GM18909 (cell line): ENCODE results near the gene SH2D3A.
"Not testable (repeated sequence)": the region's sequence is repeated elsewhere in the genome, so short reads cannot be mapped to it uniquely, and the experiment has no call there.

Source experiments
- ATAC-seq: cut with Tn5 transposase; IDR thresholded peaks from one replicate; pipeline ENCODE4 v1.9.1; 2021; ENCODE audit warnings: mild to moderate bottlenecking; ENCODE audit not compliant: unreplicated experiment, poor library complexity

SH2D3A gene

DNA sequence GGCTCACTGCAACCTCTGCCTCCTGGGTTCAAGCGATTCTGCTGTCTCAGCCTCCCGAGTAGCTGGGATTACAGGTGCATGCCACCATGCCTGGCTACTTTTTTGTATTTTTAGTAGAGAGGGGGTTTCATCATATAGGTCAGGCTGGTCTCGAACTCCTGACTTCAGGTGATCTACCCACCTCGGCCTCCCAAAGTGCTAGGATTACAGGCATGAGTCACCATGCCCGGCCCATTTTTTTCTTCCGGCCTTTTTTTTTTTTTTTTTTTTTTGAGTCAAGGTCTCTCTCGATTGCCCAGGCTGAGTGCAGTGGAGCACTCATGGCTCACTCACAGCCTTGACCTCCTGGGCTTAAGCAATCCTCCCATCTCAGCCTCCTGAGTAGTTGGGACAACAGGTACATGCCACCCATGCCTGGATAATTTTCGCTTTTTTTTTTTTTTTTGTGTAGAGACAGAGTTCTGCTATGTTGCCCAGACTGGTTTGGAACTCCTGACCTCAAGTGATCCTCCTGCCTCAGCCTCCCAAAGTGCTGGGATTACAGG lies 4.9 kb downstream of the SH2D3A start:
- ATAC-seq = not testable (repeated sequence)

DNA sequence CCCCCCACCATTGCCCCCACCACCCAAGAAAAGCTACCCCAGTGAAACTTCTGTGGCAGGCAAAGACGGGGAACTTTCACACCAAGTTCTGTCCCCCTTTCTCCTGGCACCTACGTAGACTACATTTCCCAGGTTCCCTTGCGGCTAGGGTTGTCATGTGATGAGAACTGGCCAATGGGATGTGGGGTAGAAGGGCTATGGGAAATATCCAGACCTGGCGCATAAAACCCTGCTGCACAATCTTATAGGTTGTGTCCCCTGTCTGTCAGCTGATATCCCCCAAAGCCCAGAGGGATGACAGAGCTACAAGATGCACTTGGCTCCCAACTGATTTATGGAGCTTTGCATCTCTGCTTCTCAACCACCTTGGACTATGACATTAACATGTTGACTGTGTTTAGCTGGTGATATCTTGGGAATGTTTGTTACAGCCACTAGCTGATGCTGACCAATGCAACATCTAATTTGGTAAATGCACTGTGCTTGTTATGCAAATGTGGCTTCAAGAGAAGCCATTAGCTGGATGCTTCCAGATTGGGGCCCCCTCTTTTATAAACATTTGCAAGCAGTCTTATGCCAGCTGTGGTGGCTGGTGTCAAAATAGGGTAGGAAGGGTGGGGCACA lies 6.1 kb downstream of the SH2D3A start:
- ATAC-seq = no peak

DNA sequence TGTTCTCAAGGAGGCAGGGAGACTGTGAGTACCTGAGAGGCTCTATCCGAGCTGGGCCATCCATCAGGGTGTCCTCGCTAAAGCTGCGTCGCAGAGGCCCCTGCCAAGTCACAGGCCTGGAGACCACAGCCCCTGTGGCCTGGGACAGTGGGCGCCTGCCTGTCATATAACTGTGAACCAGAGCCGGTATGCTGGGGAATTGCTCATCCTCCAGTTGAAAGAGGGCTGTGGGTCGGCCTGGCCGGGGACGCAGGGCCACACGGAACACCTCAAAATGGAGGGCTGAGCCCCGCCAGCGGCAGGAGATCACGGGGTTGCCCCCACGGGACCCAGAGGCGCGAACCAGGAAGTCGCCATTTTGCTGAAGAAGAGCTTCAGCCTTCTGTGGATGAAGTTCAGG lies 6.6 kb downstream of the SH2D3A start:
- no peak for ATAC-seq

DNA sequence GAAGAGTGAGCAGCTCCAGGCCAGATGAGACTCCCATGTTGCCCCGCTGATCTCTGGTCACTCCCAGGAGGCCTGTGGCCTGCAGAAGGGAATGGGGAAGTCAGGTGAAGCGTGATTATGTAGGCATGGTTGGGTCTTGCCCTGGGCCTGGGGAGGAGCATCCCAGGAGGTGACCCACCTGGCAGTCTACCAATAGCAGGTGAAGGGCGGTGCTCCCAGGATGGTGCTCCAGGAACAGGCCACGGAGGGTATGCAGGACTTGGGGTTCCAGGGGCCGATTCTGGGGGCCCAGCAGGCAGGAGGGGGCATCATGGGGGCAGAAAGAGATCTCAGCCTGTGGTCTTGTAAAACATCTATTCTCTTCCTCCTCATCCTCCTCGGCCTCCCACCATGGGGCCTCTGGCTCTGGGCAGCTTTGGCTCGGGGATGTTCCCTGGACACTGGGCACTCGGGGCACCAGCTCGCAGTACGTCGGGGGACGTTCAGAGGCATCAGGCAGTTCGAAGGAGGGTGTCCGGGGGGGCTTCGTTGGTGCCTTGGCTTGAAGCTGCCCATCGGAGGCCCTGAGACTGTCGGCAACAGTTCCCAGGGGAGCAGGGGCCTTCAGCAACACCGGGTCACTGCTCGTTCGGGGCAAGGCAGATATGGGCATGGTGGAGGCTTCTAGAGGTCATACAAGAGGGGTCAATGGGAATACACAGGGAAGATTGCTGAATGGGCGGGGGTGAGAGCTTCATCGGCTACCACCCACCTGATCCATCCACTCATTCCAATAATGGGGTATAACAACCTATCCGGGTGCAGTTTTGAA lies 12.4 kb downstream of the SH2D3A start:
- ATAC-seq = no peak

DNA sequence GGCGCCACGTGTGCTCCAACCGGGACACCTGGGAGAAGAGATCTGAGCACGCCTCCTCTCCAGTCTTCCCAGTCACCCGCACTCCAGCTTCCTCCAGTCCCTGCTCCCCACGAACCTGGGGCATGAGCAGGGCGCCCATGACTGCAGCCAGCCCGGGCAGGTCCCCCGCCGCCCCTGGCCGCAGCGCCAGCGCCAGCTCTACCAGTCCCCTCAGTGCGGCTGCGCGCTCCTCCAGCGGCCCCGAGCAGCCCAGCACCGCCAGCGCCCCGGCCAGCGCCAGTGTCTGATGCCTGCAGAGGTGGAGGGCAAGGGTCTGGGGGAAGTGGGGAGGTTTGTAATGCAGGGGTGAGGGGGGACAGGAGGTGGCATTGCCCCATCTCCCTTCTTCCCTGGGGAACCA lies 13.1 kb downstream of the SH2D3A start:
- ATAC-seq = no peak

DNA sequence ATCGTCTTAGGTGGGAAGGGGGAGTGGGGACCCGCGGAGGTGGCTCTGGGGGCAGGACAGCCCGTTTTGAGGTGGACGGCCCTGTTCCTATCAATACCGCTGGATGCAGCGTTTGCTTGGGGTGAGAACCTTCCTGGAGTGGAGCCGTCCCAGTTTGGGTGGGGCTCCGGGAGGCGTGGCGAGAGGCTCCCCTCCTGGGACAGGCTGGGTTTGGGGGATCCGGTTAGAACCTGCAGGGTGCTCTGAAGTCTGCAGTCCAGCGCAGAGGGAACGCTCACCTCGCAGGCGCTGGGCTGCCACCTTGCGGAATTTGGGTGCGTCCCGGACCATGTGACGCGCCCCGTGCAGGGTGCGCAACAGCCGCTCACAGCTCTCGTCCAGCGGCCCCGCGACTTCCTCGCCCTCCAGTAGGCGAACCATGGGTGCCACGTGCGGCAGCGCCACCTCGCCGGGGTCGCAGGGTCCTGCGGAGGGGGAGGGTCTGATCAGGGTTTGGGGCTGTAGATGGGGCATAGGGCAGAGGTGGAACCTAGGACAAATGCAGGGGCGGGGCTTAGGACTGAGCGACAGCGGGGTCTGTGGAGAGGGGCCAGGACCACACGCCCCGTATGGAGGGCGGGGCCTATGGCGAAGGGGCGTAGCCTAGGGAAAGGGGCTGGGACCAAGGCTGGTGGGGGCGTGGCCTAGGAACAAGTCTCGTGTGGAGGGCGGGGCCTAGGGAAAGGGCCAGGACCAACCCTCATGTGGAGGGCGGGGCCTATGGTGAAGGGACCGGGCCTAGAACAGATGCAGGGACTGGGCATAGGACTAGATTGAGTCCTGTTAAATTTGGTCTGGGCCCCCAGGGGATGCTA lies 13.8 kb downstream of the SH2D3A start:
- peak; percentile 70 for ATAC-seq

DNA sequence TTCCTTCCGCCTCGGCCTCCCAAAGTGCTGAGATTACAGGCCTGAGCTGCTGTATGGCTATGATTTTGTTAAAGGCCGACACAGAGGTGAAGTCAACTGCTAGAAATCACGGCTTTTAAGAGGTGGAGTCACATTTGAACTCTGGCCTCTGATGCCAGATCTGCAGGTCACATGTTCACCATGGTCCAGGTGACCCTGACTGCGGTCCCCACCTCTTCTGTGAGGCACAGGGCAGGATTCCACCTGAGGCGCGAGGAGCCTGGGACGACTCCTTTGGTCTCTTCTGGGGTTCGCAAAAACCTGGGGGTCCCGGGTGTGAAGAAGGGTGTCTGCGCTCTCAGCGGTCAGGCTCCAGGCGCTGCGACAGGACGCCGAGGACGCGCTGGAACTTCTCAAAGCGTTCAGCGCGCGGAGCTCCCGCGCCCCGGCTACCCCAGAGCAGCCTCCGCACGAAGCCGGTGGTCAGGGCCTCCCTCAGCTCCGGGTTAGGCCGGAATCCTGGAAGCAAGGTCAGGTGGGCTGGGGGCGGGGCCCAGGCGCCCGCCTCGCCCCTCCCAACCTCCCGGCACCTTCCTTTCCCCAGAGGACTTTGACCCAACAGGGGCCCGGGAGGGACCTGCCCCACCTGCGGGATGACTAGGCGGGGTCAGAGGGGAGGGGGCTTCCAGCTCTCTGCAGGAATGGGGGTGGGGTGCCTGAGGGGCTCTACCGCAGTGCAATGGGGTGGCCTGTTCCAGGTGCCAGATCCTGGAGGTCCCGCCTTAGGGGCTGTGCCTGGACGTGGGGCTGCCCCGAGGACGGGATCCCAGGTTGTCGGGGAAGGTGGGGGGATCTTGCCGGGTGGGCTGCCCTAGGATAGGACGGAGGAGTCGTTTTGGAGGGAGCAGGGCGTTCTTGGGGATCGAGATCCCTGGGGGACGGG lies 14.7 kb downstream of the SH2D3A start:
- ATAC-seq = no peak

DNA sequence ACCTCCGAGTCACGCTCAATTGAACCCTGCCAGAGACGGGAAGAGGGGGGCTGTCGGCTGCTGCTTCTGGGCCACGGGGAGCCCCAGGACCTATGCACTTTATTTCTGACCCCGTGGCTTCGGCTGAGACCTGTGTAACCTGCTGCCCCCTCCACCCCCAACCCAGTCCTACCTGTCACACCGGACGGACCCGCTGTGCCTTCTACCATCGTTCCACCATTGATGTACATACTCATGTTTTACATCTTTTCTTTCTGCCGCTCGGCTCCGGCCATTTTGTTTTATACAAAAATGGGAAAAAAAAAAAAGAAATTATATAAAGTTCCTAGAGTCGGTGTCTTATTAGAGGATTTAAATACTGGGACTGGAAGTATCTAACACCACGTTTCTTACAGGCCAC lies 16.0 kb downstream of the SH2D3A start:
- no peak for ATAC-seq

DNA sequence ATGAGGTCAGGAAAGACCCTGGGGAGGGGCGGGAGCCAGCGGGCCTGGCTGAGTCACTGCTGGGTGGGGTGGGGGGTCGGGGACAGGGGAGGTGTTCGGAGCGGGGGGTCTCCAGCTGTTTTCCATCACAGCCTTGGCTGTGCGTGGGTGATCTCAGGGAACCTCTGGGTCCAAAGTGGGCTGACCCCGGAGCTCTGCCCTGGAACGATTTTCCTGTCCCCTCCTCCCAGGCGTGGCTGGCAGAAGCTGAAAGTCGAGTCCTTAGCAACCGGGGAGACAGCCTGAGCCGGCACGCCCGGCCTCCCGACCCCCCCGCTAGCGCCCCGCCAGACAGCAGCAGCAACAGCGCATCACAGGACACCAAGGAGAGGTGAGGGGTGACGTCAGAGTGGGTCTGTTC lies 17.2 kb downstream of the SH2D3A start:
- no peak for ATAC-seq

DNA sequence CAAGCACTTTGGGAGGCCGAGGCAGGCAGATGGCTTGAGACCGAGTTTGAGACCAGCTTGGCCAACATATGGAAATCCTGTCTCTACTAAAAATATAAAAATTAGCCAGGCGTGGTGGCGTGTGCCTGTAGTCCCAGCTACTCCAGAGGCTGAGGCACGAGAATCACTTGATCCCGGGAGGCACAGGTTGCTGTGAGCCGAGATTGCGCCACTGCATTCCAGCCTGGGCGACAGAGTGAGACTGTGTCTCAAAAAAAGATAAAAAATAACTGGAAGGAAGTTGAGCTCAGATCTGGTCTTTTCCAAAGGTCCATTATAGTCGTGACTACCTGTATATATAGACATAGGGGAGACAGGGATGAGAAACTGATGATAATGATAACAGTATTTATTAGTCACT lies 18.7 kb downstream of the SH2D3A start:
- not testable (repeated sequence) for ATAC-seq

DNA sequence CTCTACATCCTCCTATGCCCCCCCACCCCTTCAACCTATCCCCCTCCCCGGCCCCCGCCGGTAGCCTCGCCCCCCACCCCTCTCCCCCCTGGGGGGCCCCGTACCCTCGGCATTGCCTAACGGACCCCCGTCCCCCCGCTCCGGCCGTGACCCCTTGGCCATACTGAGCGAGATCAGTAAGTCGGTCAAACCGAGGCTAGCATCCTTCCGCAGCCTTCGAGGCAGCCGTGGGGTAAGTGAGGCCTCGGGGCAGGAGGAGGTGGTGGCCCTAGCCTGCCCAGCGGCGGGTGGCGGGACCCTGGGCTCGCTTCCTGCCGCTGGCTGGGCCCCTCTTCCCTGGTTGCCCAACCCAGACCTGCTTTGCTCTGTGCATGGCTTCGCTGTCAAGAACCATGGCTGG lies 21.3 kb downstream of the SH2D3A start:
- ATAC-seq = no peak

DNA sequence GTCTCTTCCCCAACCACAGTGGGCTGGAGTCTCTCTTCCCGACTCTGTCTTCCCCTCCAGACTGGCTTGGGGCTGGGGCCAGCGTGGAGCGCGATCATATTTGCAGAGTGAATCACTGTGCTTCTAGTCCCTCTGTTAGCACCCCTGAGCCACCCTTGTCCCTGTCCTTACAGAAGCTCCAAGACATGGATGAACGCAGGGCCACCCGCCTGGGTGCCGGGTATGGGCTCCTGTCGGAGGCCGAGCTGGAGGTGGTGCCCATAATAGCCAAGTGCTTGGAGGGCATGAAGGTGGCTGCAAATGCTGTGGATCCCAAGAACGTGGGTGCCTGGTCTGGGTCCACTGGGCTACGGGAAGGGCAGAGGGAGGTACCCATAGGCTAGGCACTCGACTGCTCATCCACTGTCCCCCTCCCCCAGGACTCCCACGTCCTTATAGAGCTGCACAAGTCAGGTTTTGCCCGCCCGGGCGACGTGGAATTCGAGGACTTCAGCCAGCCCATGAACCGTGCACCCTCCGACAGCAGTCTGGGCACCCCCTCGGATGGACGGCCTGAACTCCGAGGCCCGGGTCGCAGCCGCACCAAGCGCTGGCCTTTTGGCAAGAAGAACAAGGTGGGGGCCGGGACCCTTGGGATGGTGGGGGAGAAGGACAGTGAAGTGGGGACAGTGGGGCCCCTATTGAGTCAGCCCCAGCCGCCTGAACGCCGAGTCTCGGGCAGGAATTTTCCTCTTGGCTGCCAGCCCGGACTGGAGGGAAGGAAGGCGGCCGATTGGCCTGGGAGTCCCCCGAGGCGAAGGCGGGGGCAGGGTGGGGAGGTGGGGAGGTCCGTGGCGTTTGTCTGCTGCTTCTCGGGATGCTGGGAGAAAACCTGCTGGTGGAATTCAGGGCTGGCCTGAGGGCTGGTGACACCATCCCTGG lies 22.6 kb downstream of the SH2D3A start:
- no peak for ATAC-seq

DNA sequence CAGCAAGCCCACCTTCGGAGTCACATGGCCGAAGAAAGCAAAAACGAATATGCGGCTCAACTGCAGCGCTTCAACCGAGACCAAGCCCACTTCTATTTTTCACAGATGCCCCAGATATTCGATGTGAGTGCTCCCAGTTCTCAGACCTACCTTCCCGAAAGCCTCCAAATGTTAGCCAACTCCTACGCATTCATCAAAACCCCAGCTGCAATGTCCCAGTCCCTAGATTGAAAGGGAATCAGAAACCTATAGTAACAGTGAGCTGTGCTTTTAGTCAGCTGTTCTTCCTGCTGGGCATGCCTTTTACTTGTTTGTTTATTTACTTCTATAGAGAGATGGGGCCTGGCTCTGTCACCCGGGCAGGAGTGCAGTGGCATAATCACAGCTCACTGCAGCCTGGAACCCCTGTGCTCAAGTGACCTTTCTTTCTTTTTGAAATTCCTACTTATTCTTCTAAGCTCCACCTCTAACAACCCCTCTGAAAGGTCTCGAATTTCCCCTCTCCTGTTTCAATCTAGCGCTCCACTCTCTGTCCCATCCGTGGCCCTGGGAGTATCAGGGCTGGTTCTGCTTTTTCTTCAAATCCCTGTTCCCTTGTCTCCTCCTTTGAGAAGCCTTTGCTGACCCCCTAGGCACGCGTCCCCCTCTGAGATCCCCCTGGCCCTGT lies 23.4 kb downstream of the SH2D3A start:
- no peak for ATAC-seq

DNA sequence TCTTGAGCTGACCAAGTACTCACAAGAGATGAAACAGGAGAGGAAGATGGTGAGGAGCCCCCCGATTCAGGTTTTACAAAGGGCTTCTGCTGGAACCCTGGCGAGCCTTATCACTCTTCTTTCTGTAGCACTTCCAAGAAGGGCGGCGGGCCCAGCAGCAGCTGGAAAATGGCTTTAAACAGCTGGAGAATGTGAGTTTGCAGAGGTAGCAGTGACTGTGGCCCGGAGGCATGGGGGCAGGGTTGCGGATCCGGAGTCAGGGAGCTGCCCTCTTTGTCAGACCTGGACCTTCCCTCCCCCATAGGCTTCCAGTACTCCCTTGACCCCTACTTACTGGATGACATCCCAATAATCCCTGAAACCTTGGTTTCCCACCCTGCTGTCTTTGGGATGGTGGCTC lies 24.2 kb downstream of the SH2D3A start:
- no peak for ATAC-seq

DNA sequence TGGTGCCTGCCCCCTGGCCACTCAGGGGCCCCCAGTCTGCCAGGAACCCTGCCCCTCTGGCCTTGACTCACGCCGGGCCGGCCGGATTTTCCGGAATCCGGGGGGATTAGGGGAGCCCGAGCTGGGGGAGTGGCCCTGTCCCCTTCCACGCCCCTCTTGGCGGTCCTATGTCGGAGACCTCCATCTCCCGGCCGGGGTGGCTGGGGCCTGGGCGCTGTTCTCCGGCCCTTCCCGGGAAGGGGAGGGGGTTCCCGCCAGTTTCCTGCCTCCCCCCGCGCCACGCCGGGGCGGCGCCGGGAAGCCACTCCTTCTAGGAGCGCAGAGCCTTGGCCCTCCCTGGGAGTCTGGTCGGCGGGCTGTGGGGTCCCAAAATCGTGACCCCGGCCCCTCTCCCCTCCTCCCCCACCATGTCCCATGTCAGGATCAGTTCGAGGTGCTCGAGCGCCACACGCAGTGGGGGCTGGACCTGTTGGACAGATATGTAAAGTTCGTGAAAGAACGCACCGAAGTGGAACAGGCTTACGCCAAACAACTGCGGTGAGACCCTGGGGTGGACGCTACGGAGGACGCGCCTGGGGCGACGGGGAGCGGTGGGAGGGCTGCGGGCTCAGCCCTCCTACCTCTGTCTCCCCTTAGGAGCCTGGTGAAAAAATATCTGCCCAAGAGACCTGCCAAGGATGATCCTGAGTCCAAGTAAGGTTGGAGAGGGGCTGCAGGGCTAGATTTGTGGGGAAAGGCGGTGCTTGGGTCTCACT lies 26.5 kb downstream of the SH2D3A start:
- ATAC-seq = no peak

DNA sequence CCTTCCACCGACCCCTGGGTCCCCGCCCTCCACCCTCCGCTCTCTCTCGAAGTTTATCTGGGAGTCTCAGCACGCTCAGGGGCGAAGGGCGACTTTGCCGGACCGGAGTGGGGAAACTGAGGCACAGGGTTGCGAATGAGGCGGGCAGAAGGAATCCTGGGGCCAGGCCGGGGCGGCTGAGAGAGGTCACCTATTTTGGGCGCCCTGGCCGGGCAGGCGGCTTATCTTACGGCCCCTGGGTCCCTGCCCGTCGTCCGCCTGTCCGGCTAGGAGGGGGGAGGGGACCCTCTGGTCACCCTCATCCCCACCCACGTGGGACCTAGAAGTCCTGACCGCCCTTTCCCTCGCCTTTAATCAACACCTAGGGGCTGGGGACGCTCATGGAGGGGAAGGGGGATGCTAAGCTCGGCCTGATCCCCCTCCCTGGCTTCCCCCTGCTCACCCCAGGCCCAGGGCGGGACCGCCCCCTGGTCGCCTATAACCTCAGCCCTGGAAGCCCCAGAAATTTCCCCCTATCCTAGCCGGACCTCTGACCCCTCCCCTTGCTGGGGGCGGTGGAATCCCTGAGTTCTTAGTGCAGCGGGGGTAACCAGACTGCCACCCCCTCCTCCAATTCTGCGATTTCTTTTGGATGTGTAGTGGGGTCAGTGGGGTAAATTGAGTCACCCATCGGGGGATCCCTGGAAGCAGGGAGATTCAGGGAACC lies 27.2 kb downstream of the SH2D3A start:
- ATAC-seq = no peak

DNA sequence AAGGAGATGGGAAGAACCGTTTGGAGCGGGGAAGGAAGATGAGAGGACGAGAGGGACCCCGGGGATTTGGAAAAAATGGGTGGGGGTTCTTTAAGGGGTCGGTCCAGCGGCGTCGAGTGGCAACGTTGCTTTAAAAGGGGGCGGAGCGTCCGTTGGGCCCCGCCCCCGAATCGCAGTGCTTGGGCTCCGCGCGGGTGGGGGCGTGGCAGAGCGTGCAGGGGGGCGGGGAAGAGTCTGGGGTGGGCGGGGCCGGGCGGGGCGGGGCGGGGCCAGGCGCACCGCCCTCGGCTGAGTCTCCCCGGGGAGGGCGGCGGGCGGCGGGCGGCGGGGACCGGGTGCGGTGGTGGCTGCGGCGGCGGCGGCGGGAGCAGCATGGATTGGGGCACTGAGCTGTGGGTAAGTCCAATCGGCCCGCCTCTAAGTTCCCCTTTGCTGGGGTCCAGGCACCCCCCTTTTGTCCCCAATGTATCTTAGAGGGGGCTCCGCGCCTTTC lies 27.8 kb downstream of the SH2D3A start, which contains the start of gene TRIP10:
TRIP10 (plus strand) TSS at position 291 of the 493 bp plus-strand sequence; CDS start at position 373, 82 bp downstream.
- no peak for ATAC-seq
